ENCODE measurements around the gene PLPP4. TPM values are rescaled to one million over a fixed set of nuclear protein-coding genes. Genes with fewer than 3 reads are reported as not detected.

The PLPP4 gene
- total RNA-seq, 4 donors from 2014 or later, result 0.41 to 0.79 TPM; not detected in 2

DNA sequence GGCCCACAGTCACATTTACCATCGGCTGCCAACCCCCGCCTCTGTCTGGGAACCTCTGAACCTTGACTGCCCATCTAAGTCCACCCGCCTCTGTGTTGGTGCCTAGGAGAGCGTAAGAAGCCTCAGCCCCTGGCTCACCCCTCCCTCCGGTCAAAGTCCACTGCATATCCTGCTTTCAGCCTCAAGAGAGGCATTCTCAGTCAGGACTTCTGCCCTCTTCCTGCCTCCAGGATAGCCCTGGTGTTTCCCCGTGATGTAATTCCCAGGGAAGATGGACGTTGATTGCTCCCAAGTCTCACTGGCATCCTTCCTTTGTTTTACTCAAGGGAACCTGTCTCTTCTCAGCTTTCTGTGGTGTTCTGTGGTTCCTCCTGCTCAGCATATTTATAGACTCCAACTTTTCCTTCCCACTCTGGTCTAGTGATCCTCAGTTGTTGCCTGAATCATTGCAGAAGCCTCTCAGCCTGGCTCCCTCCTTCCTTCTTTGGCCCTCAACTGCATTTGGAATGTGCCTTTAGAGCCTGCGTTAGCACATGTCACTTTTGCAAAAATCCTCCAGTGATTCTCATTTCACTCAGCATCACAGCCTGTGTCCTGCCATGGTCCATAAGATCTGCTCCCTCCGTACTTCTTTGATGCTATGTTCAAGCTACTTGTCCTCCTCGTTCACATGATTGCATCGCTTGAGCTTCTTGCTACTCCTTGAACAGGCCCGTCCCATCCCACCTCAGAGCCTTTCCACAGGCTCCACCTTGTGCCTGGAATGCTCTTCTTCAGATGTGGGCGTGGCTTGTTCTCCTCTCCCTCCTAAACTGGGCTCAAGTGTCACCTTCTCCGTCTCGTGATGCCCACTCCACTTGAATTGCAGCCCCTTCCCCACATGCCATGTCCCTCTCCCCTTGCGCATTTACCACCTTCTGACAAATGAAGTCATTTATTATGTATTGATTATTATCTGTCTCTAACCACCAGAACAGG lies 124.2 kb downstream of the PLPP4 start:
- H3K27ac ChIP-seq, result no peak overlapping the region
- H3K36me3 ChIP-seq, result no peaks in the 10 kb centered on the region
- no peak overlapping the region for H3K4me3 ChIP-seq
- H3K27me3 ChIP-seq, result no peaks in the 10 kb centered on the region
- H3K9me3 ChIP-seq, result no peaks in the 10 kb centered on the region
- WGBS, 2 donors (ENCODE audit: low coverage in 1 of 2), result 69 to 70% methylated on average over 12 to 16 of the region's 16 CpGs
- peak; percentile 16 for DNase-seq
- in situ Hi-C loops (cut with MboI; ENCODE audit: low pct_ligation_motif_present in 1 of 4, low pct_unique_long_range_greater_than_20kb in 1 of 4, low sequenced_read_pairs in 3 of 4) (no loop called here), intact Hi-C loops (cut with DNase I; ENCODE audit: low total_unique reads) (no loop called here)
- H3K4me1 ChIP-seq, result no peaks in the 10 kb centered on the region
- TF ChIP-seq POLR2AphosphoS5 (IDR thresholded peaks at IDR 0.05) (no peak), EP300 (IDR thresholded peaks at IDR 0.05; ENCODE audit: low read depth) (no peak)

DNA sequence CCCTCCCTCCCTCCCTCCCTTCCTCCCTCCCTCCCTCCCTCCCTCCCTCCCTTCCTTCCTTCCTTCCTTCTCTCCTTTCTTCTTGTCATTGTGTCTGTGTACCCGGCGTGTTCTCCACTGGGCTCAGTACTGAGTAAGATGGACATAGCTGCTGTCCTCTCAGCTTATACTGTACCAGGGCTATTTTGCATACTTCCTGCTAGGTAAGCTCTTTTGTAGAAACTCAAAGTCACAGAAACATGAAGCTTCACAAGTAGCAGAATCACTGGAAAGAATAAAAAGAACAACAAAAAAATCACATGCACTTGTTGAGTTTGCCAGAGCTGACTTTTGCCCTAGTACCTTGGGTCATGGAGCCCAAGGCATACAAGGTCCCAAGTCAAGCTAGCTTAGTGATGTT lies 125.7 kb downstream of the PLPP4 start:
- in situ Hi-C loops (cut with MboI; ENCODE audit: low pct_ligation_motif_present in 1 of 4, low pct_unique_long_range_greater_than_20kb in 1 of 4, low sequenced_read_pairs in 3 of 4), result no loop called here
- intact Hi-C loops (cut with DNase I; ENCODE audit: low total_unique reads), result no loop called here
- Histone ChIP-seq H3K27me3 (no peaks in the 10 kb centered on the region), H3K4me3 (no peak overlapping the region), H3K36me3 (no peaks in the 10 kb centered on the region), H3K9me3 (no peaks in the 10 kb centered on the region), H3K27ac (no peak overlapping the region), H3K4me1 (no peaks in the 10 kb centered on the region)
- no peak for DNase-seq
- 66% methylated on average over 2 of the region's 2 CpGs; no CpG with 5 or more reads in 1 of the 2 donors for WGBS, 2 donors (ENCODE audit: low coverage in 1 of 2)
- TF ChIP-seq EP300 (IDR thresholded peaks at IDR 0.05; ENCODE audit: low read depth), result no peak
- no peak for TF ChIP-seq POLR2AphosphoS5 (IDR thresholded peaks at IDR 0.05)
- TF ChIP-seq, protein P1, sequence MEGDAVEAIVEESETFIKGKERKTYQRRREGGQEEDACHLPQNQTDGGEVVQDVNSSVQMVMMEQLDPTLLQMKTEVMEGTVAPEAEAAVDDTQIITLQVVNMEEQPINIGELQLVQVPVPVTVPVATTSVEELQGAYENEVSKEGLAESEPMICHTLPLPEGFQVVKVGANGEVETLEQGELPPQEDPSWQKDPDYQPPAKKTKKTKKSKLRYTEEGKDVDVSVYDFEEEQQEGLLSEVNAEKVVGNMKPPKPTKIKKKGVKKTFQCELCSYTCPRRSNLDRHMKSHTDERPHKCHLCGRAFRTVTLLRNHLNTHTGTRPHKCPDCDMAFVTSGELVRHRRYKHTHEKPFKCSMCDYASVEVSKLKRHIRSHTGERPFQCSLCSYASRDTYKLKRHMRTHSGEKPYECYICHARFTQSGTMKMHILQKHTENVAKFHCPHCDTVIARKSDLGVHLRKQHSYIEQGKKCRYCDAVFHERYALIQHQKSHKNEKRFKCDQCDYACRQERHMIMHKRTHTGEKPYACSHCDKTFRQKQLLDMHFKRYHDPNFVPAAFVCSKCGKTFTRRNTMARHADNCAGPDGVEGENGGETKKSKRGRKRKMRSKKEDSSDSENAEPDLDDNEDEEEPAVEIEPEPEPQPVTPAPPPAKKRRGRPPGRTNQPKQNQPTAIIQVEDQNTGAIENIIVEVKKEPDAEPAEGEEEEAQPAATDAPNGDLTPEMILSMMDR (IDR thresholded peaks at IDR 0.05), result no peak
- TF ChIP-seq POLR2A (IDR thresholded peaks at IDR 0.05), result no peak

DNA sequence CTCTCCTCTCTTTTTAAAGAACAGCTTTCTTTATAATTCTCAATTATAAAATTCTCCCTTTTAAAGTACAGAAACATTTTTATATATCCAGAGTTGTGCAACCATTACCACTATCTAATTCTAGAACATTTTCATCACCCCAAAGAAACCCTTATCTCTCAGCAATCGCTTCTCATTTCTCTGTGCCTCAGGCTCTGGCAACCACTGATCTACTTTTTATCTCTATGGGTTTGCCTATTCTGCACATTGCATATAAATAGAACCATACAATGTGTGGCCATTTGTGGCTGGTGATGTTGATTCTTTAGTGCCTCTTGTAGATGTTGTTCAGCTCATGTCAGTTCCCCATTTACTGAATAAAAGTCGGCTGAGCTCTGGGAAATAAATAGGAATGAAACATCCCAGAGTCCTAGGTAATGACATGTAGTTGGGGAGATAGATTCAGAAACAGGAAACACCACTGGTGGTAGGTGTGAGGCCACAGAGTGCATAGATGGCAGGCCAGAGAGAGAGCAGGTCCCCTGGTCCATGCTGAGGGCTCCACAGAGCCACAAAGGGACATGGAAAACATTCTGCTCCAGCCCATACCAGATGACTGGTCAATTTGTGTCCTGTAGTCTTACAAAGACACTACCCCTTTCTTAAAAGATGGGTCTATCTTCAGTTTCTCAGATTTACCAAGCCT lies 126.5 kb downstream of the PLPP4 start:
- no peak overlapping the region for H3K27ac ChIP-seq
- in situ Hi-C loops (cut with MboI; ENCODE audit: low pct_ligation_motif_present in 1 of 4, low pct_unique_long_range_greater_than_20kb in 1 of 4, low sequenced_read_pairs in 3 of 4) (no loop called here), intact Hi-C loops (cut with DNase I; ENCODE audit: low total_unique reads) (no loop called here)
- no peaks in the 10 kb centered on the region for H3K36me3 ChIP-seq
- no peaks in the 10 kb centered on the region for H3K27me3 ChIP-seq
- WGBS, 2 donors (ENCODE audit: low coverage in 1 of 2), result 70 to 71% methylated on average over 2 of the region's 2 CpGs
- H3K4me1 ChIP-seq, result no peaks in the 10 kb centered on the region
- no peaks in the 10 kb centered on the region for H3K9me3 ChIP-seq
- DNase-seq, result no peak
- H3K4me3 ChIP-seq, result no peak overlapping the region
- TF ChIP-seq POLR2A (IDR thresholded peaks at IDR 0.05), result no peak
- TF ChIP-seq, protein P1 (IDR thresholded peaks at IDR 0.05), result no peak
- TF ChIP-seq POLR2AphosphoS5 (IDR thresholded peaks at IDR 0.05), result no peak
- no peak for TF ChIP-seq EP300 (IDR thresholded peaks at IDR 0.05; ENCODE audit: low read depth)

DNA sequence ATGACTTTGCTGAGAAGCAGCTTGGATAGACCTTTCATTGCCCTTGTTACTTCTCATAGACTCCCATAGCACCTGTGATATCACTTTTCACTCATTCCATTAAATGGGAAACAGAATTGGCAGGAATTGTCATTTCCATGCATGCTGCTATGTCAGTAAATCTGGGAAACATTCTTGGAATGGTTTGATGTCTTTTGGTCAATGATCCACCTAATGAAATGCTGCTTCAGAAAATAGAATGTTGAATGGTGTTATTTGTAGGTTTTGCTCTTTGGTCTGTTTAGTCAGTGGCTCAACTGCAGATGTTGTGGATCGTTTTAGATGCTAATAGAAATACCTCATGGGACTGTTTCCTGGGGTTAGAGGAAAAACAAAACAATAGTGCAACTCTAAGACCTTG lies 127.8 kb downstream of the PLPP4 start:
- intact Hi-C loops (cut with DNase I; ENCODE audit: low total_unique reads), result no loop called here
- Histone ChIP-seq H3K9me3 (no peaks in the 10 kb centered on the region), H3K4me1 (no peaks in the 10 kb centered on the region), H3K36me3 (no peaks in the 10 kb centered on the region), H3K27ac (no peak overlapping the region), H3K4me3 (no peak overlapping the region), H3K27me3 (no peaks in the 10 kb centered on the region)
- TF ChIP-seq EP300 (IDR thresholded peaks at IDR 0.05; ENCODE audit: low read depth) (no peak), POLR2AphosphoS5 (IDR thresholded peaks at IDR 0.05) (no peak), POLR2A (IDR thresholded peaks at IDR 0.05) (no peak)
- TF ChIP-seq, protein P1 (IDR thresholded peaks at IDR 0.05), result no peak
- 28% methylated on average over 1 of the region's 1 CpG; no CpG with 5 or more reads in 1 of the 2 donors for WGBS, 2 donors (ENCODE audit: low coverage in 1 of 2)
- in situ Hi-C loops (cut with MboI; ENCODE audit: low pct_ligation_motif_present in 1 of 4, low pct_unique_long_range_greater_than_20kb in 1 of 4, low sequenced_read_pairs in 3 of 4), result no loop called here
- DNase-seq, result no peak

Measured in transverse colon (tissue), 4 donors.